Activated T-helper 9 cell treated with anti-CD3 and anti-CD28 coated beads, Interleukin-2, amount 50 U/mL, for 16 hours (primary cell): ENCODE results near the gene SPIRE2.
A peak's percentile ranks its signal among the peaks of the same experiment; 100 is the strongest.
"Not testable (repeated sequence)": the region's sequence is repeated elsewhere in the genome, so short reads cannot be mapped to it uniquely, and the experiment has no call there.

ENCODE experiments used
- DNase-seq: peaks from one replicate; pipeline ENCODE4 v3.0.0-alpha.2; 2020; ENCODE audit warnings: low read depth

SPIRE2 gene, protein sequence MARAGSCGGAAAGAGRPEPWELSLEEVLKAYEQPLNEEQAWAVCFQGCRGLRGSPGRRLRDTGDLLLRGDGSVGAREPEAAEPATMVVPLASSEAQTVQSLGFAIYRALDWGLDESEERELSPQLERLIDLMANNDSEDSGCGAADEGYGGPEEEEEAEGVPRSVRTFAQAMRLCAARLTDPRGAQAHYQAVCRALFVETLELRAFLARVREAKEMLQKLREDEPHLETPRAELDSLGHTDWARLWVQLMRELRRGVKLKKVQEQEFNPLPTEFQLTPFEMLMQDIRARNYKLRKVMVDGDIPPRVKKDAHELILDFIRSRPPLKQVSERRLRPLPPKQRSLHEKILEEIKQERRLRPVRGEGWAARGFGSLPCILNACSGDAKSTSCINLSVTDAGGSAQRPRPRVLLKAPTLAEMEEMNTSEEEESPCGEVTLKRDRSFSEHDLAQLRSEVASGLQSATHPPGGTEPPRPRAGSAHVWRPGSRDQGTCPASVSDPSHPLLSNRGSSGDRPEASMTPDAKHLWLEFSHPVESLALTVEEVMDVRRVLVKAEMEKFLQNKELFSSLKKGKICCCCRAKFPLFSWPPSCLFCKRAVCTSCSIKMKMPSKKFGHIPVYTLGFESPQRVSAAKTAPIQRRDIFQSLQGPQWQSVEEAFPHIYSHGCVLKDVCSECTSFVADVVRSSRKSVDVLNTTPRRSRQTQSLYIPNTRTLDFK

DNA sequence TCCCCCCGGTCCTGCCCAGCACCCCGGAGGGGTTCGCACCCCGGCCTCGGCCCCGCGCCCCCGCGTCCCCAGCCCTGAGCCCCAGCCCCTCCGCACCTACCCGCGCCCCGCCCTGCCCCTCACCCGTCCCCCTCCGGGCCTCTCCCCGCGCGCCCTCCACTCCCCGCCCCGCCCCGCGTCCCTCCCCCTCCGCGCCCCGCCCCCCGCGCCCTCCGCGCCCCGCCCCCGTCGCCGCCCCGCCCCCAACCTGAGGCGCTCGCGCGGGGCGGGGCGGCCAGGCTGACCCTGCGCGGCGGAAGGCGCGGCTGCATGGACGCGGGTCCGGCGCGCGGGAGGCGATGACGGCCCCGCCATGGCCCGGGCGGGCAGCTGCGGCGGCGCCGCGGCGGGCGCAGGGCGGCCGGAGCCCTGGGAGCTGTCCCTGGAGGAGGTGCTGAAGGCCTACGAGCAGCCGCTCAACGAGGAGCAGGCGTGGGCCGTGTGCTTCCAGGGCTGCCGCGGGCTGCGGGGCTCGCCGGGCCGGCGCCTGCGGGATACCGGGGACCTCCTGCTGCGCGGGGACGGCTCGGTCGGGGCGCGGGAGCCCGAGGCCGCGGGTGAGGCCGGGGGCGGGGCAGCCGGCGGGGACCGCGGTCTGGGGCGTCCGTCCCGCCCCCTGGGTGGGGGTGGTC, at the start of gene SPIRE2:
SPIRE2 (plus strand) TSS at position 277 of the 671 bp plus-strand sequence; CDS start at position 353, 76 bp downstream.
- peak; percentile 56 for DNase-seq

DNA sequence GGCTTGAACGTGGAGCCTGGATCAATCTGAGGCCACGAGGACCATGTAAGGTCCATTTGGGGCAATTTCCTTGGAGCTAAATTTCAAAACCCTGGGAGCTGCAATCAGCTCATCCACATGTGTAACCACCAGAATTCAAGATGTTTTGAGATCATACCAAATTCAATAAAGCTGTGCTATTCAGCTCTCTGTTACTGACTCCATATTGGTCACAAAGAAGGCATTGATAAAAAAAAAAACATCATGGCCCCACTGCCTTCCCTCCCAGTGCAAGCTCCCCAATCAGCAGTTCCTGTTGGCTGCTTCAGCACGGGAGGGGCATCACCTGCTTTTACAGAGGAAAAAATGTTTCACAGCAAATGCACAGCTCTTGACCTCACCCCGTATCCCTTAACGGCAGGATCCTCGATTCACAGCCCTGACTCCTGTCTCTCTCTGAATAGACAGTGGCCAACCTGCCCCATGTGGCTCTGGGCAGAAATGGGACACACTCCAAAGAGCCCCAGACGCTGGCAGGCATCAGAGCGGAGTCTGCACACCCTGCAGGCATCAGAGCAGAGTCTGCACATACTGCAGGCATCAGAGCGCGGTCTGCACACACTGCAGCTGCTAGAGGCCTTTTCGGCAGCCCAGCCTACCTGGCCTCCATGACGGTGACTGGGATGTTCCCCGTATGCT, 48.9 kb upstream of the SPIRE2 start:
- no peak for DNase-seq

DNA sequence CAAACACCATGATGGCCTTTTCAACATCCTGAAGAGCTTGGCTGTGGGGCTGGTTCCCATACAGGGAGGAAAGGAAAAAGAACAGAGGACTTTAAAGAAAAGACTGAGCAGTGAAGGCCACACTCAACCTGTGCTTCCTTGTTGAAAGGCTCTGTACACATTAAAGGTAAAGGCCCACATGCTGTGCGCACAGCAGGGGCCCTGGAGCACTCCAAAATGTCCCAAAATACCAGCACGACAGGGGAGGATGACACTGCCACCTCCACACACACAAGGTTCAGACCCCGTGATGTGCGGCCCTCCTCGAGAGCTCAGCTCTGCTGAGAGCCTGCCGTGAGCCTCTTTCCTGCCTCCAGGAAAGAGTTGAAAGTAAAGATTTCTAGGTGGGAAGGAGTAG, 48.4 kb upstream of the SPIRE2 start:
- DNase-seq = no peak

GRCh38 chr16:89782489-89782888, 45.8 kb upstream of the SPIRE2 start:
- no peak for DNase-seq

- not testable (repeated sequence) for DNase-seq
These were observed 44.3 kb upstream of the SPIRE2 start for GRCh38 chr16:89783952-89784351.

DNA sequence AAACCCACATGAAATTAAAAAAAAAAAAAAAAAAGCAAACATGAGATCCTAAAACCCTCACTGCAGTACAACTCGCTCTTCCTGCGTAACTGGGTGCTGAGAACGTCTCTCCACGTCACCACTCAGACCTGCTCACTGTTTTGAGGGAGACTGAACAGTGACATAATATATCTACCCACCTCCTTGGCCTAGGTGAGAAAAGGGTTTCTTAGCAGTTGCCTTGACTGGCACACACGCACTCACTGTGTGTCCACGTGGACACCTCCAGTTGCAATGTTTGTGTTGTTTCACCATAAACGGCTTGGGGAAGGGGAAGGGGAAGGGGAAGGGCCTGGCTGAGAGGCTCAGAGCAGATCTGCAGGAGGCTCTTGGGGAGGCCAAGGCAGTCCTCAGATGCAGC, 43.9 kb upstream of the SPIRE2 start:
- DNase-seq = no peak

GRCh38 chr16:89785523-89786155, 42.6 kb upstream of the SPIRE2 start:
- peak; percentile 5 for DNase-seq

- DNase-seq = no peak
These were observed 41.6 kb upstream of the SPIRE2 start for GRCh38 chr16:89786474-89787364.

DNA sequence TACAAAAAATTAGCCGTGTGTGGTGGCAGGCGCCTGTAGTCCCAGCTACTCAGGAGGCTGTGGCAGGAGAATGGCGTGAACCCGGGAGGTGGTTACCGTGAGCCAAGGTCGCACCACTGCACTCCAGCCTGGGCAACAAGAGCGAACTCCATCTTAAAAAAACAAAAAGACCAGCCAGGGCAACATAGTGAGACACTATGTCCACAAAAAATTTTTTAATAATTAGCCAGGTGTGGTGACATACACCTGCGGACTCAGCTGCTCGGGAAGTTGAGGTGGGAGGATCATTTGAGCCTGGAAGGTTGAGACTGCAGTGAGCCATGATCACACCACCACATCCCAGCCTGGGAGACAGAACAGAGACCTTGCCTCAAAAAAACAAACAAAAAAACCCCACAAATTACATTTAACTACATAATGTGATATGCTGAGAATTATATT, 40.9 kb upstream of the SPIRE2 start:
- no peak for DNase-seq

- no peak for DNase-seq
These were observed 36.8 kb upstream of the SPIRE2 start for GRCh38 chr16:89791278-89791995.

DNA sequence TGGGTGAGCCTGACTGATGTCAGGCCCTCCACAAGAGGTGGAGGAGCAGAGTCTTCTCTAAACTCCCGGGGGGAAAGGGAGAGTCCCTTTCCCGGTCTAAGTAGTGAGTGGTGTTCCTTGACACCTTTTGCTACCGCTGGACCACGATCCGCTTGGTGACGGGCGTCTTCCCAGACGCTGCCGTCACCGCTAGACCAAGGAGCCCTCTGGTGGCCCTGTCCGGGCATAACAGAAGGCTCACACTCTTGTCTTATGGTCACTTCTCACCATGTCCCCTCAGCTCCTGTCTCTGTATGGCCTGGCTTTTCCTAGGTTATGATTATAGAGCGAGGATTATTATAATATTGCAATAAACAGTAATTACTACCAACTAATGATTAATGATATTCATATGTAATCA, 35.2 kb upstream of the SPIRE2 start:
- peak; percentile 43 for DNase-seq

- DNase-seq = no peak
These were observed 34.3 kb upstream of the SPIRE2 start for GRCh38 chr16:89793955-89794354.

GRCh38 chr16:89795676-89796075, 32.6 kb upstream of the SPIRE2 start:
- DNase-seq = no peak

GRCh38 chr16:89796104-89796503, 32.2 kb upstream of the SPIRE2 start:
- no peak for DNase-seq

DNA sequence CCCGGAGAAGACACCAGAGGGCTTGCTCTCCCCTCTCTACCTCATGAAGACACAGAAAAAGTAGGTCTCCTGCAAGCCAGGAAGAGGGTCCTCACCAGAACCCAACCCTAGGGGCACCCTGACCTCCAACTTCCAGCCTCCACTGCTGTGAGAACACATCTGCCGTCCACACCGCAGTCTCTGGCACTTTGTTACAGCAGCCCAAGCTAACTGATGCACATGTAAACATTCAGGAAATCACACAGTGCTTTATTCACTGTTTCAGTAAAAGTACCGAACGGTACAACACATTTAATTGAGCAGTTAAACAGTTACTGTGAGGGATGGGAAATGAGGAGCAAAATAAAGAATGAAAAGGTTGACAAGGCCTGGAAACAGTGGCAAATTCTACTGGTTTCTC, 30.1 kb upstream of the SPIRE2 start:
- no peak for DNase-seq

DNA sequence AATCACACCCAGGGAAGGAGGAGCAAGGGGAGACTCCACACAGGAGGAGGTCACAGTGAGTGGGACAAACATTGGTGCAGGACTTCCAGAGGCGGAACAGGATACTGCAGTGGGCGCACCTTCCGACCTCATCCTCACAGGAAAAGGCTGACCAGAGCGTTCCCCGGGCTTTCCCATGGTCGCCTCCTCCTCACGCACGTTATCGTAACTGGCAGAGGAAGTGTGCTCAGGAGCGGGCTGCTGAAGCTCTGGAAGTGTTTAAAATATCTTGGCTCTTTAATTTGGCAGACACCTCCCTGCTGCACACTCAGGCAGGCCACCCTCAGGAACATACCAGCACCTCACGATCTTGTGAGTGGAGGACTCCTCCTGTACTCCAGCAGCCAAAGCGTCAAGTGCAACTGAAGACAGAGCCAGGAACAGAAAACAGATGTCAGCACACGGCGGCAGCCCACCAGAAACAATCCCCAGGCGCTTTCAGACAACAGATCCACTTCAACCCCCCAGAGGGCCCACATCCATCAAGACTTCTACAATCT, 29.4 kb upstream of the SPIRE2 start:
- no peak for DNase-seq

GRCh38 chr16:89801800-89802199, 26.5 kb upstream of the SPIRE2 start:
- DNase-seq = no peak

DNA sequence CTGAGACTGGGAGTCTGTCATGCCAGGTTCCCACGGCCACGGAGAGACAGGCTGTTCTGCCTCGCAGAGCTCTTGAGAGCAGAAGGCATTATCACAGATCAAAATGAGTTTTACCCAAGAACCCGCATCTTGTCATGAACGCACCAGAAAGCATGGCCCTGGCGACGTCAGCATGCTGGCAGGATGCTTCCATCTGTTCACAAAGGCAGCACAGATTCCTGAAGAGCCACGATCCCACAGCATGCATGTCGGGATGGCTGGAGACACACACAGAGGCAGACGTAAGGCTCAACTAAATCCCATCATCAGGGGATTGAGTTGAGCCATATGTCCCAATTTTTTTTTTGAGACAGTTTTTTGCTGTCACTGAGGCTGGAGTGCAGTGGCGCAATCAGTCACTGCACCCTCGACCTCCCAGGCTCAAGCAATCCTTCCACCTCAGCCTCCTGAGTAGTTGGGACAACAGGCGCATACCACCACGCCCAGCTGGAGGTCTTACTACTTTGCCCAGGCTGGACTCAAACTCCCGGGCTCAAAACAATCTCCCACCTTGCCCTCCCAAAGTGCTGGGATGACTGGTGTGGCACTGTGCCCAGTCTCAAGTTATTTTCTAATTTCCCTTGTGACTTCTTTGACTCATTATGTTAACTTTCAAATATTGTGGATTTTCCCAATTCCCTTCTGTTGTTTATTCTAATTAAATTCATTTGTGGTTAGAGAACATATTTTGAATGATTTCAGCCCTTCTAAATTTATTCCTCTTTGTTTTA, 23.0 kb upstream of the SPIRE2 start:
- no peak for DNase-seq
